ENCODE data around the gene MAGI2.

Gene MAGI2

DNA sequence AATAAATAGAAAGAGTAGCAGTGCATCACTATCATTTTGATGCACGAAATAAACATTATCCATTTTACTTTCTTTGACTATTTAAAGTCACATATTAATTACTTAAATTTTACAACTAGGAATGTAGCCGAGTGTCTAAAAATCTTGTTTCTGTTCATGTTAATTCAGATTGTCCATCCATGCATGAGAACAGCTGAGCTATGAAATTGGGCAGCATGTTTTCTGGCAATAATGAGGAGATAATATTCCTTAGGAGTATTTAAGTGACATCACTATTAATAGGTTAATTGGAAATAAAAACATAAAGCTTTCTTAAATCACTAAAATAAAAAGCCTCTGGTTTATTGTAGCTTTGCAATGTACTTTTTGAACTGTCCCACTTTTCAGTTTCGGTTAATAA lies 1361.1 kb downstream of the MAGI2 start:
- H3K9me2 ChIP-seq (replicated peaks; ENCODE audit: low read depth, low read length) = no peaks in the 10 kb centered on the region
- no peaks in the 10 kb centered on the region for H4K20me1 ChIP-seq (ENCODE audit: insufficient read depth, low read length, poor library complexity, severe bottlenecking)
- no peaks in the 10 kb centered on the region for H3K79me2 ChIP-seq (ENCODE audit: insufficient read depth, low read length)
- no peaks in the 10 kb centered on the region for H3K4me1 ChIP-seq (ENCODE audit: insufficient read depth, low read length, poor library complexity, severe bottlenecking)
- no peaks in the 10 kb centered on the region for H3K36me3 ChIP-seq (ENCODE audit: insufficient read depth, low read length)
- no peak overlapping the region for H2AFZ ChIP-seq (ENCODE audit: low read length)
- H3K27me3 ChIP-seq (ENCODE audit: insufficient read depth, low read length, poor library complexity, severe bottlenecking) = no peaks in the 10 kb centered on the region
- no peak overlapping the region for H3K4me3 ChIP-seq (ENCODE audit: low read length, poor library complexity, severe bottlenecking)
- no peaks in the 10 kb centered on the region for H3K9me3 ChIP-seq (ENCODE audit: insufficient read depth, low read depth, low read length)
- TF ChIP-seq, protein P1, sequence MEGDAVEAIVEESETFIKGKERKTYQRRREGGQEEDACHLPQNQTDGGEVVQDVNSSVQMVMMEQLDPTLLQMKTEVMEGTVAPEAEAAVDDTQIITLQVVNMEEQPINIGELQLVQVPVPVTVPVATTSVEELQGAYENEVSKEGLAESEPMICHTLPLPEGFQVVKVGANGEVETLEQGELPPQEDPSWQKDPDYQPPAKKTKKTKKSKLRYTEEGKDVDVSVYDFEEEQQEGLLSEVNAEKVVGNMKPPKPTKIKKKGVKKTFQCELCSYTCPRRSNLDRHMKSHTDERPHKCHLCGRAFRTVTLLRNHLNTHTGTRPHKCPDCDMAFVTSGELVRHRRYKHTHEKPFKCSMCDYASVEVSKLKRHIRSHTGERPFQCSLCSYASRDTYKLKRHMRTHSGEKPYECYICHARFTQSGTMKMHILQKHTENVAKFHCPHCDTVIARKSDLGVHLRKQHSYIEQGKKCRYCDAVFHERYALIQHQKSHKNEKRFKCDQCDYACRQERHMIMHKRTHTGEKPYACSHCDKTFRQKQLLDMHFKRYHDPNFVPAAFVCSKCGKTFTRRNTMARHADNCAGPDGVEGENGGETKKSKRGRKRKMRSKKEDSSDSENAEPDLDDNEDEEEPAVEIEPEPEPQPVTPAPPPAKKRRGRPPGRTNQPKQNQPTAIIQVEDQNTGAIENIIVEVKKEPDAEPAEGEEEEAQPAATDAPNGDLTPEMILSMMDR (conservative IDR thresholded peaks at IDR 0.05; ENCODE audit: low read length) = no peak
- no peak for TF ChIP-seq EZH2phosphoT487 (IDR thresholded peaks at IDR 0.05; ENCODE audit: borderline replicate concordance)
- H3F3A ChIP-seq (ENCODE audit: low read depth) = no peaks in the 10 kb centered on the region
- no peak overlapping the region for H3K9ac ChIP-seq (ENCODE audit: low read depth, low read length, poor library complexity, severe bottlenecking)
- H3K4me2 ChIP-seq (ENCODE audit: low read depth, low read length, poor library complexity, severe bottlenecking) = no peak overlapping the region

DNA sequence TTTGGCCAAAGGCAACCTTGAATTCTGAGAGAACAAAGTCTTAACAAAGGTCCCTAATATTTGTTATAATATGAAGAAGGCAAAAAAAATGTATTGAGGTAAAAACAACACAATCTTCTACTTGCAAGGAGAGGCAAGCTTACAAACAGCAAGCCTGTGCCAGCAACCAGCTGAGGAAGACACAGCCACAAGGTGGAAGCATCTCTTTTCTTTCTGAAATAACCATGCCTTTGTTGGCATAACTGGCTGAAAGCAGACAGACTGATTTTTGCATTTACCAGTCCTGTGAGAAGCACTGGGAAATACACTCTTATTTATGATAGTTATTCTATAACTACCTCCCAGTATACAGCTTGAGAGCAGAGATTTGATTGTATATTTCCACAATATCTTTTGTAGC lies 1362.9 kb downstream of the MAGI2 start:
- Histone ChIP-seq H3K9me2 (replicated peaks; ENCODE audit: low read depth, low read length) (no peaks in the 10 kb centered on the region), H3K4me3 (ENCODE audit: low read length, poor library complexity, severe bottlenecking) (no peak overlapping the region), H3K79me2 (ENCODE audit: insufficient read depth, low read length) (no peaks in the 10 kb centered on the region), H3K36me3 (ENCODE audit: insufficient read depth, low read length) (no peaks in the 10 kb centered on the region), H2AFZ (ENCODE audit: low read length) (no peak overlapping the region), H3K9me3 (ENCODE audit: insufficient read depth, low read depth, low read length) (no peaks in the 10 kb centered on the region), H3K4me1 (ENCODE audit: insufficient read depth, low read length, poor library complexity, severe bottlenecking) (no peaks in the 10 kb centered on the region), H4K20me1 (ENCODE audit: insufficient read depth, low read length, poor library complexity, severe bottlenecking) (no peaks in the 10 kb centered on the region), H3F3A (ENCODE audit: low read depth) (no peaks in the 10 kb centered on the region), H3K9ac (ENCODE audit: low read depth, low read length, poor library complexity, severe bottlenecking) (no peak overlapping the region), H3K27me3 (ENCODE audit: insufficient read depth, low read length, poor library complexity, severe bottlenecking) (no peaks in the 10 kb centered on the region), H3K4me2 (ENCODE audit: low read depth, low read length, poor library complexity, severe bottlenecking) (no peak overlapping the region)
- TF ChIP-seq EZH2phosphoT487 (IDR thresholded peaks at IDR 0.05; ENCODE audit: borderline replicate concordance) = no peak
- TF ChIP-seq, protein P1 (conservative IDR thresholded peaks at IDR 0.05; ENCODE audit: low read length) = no peak

DNA sequence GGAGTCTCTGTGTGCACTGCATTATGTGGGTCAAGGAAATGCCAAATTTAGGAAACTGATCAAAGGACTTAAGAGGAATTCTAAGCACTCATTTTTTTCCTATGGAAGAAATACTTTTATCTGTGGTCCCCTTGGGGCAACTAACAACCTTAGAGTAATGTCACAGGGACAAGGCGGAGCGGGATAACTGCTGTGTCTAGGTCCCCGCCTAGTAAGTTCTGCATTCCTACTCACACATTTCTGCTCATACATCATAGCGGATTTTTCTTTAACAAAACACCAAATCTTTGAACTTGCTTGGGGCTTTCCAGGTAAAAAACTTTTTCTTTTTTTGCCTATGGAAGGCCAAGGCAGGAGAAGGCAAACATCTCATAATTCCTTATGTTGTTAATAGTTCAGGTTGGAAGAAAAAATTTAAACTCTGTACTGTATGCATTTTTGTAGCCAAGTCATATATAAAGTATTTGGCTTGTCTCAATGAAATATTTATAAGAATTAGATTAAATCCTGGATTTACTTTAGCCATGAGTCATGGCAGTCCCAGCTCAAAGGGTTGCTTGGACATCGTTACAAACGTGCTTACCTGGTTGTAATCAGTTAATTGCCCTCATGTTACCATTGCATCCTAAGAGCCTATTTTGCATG lies 1369.9 kb downstream of the MAGI2 start:
- no peaks in the 10 kb centered on the region for H3K79me2 ChIP-seq (ENCODE audit: insufficient read depth, low read length)
- H3K4me3 ChIP-seq (ENCODE audit: low read length, poor library complexity, severe bottlenecking) = no peak overlapping the region
- no peaks in the 10 kb centered on the region for H4K20me1 ChIP-seq (ENCODE audit: insufficient read depth, low read length, poor library complexity, severe bottlenecking)
- H3K4me2 ChIP-seq (ENCODE audit: low read depth, low read length, poor library complexity, severe bottlenecking) = no peak overlapping the region
- no peak overlapping the region for H2AFZ ChIP-seq (ENCODE audit: low read length)
- no peak overlapping the region for H3K9ac ChIP-seq (ENCODE audit: low read depth, low read length, poor library complexity, severe bottlenecking)
- H3K9me2 ChIP-seq (replicated peaks; ENCODE audit: low read depth, low read length) = no peaks in the 10 kb centered on the region
- no peaks in the 10 kb centered on the region for H3K4me1 ChIP-seq (ENCODE audit: insufficient read depth, low read length, poor library complexity, severe bottlenecking)
- H3K9me3 ChIP-seq (ENCODE audit: insufficient read depth, low read depth, low read length) = no peaks in the 10 kb centered on the region
- no peaks in the 10 kb centered on the region for H3F3A ChIP-seq (ENCODE audit: low read depth)
- H3K27me3 ChIP-seq (ENCODE audit: insufficient read depth, low read length, poor library complexity, severe bottlenecking) = no peaks in the 10 kb centered on the region
- no peaks in the 10 kb centered on the region for H3K36me3 ChIP-seq (ENCODE audit: insufficient read depth, low read length)
- TF ChIP-seq, protein P1 (conservative IDR thresholded peaks at IDR 0.05; ENCODE audit: low read length) = no peak
- no peak for TF ChIP-seq EZH2phosphoT487 (IDR thresholded peaks at IDR 0.05; ENCODE audit: borderline replicate concordance)

Data from Loucy (cell line).